Vagina (tissue), 2 donors: ENCODE data around the gene BBLN.

Experiments
- POLR2A ChIP-seq, 2 donors: fragments of 450-650 bp; IDR thresholded peaks; one replicate each; pipeline ENCODE4 v1.6.1; 2017; ENCODE audit warnings: antibody characterized with exemption in 2 of 2, mild to moderate bottlenecking in 2 of 2, moderate library complexity in 2 of 2
- TF ChIP-seq, protein P1 (sequence below), 3 experiments: fragments of 450-650 bp in 2 of 3; fragments of 200-600 bp in 1 of 3; sonication (generic) in 1 of 3; IDR thresholded peaks; one replicate each; pipeline ENCODE4 v1.5.1; 2017 to 2019; ENCODE audit warnings: antibody characterized with exemption in 3 of 3, mild to moderate bottlenecking in 2 of 3, moderate library complexity in 2 of 3

DNA sequence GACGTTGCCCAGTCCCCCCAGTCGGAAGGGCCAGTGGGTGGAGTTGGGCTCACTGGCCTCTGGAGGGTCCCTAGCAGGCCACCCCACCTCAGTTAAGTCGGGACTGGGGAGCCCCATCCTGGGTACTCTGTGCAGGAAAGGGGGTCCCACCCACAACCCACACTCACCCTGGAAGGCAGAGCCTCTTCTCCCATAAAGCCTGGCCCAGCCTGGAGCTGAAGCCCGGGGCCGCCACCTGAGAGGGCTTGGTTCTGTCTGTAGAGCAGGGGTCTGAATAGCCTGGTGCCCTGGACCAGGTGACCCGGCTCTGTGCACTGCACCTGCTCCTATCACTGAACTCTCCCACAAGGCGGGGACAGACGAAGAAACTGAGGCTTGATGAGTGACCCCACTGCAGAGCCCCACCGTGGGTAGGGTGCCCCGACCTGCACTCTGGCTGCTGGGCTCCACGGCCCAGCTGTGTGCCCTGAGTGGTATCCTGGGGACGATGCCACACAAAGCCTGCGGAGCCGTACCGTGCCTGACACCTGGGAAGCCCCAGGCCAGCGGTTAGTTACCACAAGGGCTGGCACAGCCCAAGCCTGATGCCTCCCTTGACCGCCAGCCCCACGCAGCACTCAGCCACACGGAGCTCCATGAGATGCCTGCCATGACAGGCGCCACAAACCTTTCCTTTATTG lies 39.9 kb upstream of the BBLN start:
- TF ChIP-seq, protein P1, sequence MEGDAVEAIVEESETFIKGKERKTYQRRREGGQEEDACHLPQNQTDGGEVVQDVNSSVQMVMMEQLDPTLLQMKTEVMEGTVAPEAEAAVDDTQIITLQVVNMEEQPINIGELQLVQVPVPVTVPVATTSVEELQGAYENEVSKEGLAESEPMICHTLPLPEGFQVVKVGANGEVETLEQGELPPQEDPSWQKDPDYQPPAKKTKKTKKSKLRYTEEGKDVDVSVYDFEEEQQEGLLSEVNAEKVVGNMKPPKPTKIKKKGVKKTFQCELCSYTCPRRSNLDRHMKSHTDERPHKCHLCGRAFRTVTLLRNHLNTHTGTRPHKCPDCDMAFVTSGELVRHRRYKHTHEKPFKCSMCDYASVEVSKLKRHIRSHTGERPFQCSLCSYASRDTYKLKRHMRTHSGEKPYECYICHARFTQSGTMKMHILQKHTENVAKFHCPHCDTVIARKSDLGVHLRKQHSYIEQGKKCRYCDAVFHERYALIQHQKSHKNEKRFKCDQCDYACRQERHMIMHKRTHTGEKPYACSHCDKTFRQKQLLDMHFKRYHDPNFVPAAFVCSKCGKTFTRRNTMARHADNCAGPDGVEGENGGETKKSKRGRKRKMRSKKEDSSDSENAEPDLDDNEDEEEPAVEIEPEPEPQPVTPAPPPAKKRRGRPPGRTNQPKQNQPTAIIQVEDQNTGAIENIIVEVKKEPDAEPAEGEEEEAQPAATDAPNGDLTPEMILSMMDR (IDR thresholded peaks at IDR 0.05) = no peak
- TF ChIP-seq POLR2A (IDR thresholded peaks at IDR 0.05) = no peak
